Activated CD4-positive, alpha-beta T cell treated with anti-CD3 and anti-CD28 coated beads, Interleukin-2, Interleukin-6, amounts not matched to agents 100 ng/mL and 50 ng/mL, durations not matched to agents 16 hours and 8 hours (primary cell): ENCODE data around the gene TRAF5.
"Not testable (repeated sequence)": the region's sequence is repeated elsewhere in the genome, so short reads cannot be mapped to it uniquely, and the experiment has no call there.

Source experiments
- DNase-seq: peaks from one replicate; pipeline ENCODE4 v3.0.0-alpha.2; 2020

The TRAF5 gene

GRCh38 chr1:211379446-211379845 is 52.8 kb downstream of the TRAF5 start:
- DNase-seq = no peak

DNA sequence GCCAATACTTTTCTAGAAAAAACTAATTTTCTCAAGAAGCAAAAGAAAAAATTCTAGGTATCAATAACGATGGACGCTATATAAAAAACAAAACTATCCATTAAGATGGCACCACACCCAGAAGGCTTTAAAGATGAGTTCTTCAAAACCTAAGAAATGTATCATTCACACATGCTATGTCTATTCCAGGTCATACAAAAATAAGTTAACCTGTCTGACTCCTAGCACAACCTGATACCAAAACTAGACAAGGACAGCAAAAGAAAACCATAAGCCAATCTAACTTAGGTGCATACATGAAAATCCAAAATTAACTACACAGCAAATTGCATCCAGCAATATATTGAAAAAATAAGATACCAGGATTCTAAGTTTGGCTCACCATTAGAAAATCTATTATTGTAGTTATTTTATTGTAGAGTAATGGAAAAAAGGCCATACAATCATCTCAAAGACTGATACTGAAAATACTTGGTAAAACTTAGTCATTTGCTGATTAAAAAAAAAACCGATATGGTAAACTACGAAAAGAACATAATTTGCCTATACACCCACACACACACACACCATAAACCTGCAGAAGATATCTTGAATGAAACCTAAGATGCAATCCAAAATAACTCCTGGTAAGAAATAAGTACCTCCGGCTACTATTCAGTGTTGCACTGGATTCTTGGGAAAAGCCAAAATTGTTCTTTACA is 55.0 kb downstream of the TRAF5 start:
- DNase-seq = peak; percentile 14

DNA sequence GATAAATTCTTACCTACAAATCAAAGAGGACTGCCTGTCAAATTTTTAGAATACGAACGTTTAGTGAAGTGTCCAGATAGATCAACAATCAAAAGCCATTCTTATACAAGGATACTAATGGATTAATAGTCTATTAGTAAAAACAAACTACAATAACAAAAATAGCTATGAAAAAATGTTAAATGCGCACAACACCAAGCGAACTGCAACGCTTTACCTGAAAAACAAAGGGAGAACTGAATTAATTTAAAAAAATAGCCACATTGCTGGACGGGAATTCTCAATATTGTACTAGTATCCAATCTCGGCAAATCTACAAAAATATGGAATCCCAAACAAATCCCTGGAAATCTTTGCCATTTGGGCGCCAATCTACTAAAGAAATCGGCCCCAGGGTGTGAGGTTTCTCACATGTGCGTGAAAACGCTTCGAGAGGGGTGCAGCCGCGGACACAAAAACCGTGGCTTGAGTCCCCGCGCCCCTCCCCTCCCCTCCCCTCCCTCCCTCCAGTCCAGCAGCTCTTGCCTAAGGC is 55.6 kb downstream of the TRAF5 start:
- no peak for DNase-seq

DNA sequence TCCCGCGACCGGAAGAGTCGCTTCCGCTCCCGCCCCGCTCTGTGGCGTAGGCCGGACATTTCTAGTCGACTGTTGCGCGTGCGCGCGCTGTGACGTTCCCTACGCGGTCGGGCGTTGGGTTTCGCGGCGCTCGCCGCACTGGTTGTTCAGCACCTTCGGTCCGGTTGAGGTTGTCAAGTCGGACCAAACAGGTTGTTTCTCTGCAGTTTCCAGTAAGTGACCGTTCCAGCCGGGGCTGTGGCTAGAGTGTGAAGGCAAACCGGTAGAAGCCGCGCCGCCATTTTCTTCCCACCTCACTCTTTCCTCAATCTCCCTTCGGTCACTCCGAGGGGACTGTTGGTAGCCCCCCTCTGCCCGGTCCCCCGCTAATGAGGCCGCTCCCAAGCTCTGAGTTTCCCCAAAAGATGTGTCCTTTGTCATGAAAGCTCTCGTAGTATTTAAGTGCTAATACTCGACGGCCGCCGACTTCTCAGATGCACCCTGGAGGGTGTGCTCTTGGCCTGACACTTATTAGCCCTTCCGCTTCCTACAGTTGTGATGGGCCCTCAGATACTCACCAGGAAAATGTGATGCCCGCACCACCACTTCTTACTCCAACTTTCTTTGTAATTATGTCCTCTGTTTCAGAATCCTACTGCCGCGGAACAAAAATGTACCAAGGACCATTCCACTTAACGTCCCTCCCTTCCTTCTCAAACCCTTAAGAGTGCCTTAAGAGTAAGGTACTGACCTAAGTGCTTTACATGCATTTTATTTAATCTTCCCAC is 56.3 kb downstream of the TRAF5 start:
- peak; percentile 93 for DNase-seq

DNA sequence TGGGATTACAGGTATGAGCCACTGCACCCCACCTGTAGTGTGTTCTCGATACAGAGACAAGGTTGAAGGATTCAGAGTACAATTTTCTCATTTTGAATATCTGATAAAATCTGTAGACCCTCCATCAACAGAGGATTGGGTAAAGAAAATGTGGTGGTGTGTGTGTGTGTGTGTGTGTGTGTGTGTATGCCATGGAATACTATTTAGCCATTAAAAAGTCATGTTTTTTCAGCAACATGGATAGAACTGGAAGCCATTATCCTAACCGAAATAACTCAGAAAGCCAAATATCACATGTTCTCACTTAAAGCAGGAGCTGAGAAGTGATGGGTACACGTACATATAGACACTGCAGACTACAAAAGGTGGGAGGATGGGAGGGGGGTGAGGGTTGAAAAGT is 57.9 kb downstream of the TRAF5 start:
- no peak for DNase-seq

DNA sequence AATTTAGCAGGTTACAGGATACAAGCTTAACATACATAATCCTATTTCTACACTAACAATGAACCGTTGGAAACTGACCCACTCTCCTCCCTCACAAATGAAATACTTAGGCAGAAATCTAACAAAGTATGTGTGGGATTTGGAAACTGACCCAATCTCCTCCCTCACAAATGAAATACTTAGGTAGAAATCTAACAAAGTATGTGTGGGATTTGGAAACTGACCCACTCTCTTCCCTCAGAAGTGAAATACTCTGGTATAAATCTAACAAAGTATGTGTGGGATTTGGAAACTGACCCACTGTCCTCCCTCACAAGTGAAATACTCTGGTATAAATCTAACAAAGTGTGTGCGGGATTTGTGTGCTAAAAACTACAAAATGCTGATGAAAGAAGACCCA is 60.3 kb downstream of the TRAF5 start:
- no peak for DNase-seq

GRCh38 chr1:211390829-211391228 is 64.2 kb downstream of the TRAF5 start:
- not testable (repeated sequence) for DNase-seq

DNA sequence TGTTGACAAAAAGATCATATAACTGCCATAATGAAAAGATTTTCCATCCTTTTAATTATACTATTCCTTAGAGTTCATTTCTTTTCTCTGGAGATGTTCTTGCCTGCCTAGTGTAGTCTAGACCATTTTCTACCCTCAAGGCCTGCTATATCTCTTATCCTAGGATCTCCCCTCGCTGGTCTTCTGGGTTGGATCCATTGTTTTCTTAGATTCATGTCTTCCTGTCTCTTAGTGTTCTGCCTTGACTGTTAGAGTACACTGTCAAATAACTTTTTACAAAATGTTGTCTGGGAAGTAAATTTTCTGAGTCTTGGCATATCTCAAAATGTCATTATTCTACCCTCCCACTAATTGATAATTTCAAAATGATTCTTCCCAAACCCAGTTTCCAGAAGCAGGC is 66.6 kb downstream of the TRAF5 start:
- no peak for DNase-seq

DNA sequence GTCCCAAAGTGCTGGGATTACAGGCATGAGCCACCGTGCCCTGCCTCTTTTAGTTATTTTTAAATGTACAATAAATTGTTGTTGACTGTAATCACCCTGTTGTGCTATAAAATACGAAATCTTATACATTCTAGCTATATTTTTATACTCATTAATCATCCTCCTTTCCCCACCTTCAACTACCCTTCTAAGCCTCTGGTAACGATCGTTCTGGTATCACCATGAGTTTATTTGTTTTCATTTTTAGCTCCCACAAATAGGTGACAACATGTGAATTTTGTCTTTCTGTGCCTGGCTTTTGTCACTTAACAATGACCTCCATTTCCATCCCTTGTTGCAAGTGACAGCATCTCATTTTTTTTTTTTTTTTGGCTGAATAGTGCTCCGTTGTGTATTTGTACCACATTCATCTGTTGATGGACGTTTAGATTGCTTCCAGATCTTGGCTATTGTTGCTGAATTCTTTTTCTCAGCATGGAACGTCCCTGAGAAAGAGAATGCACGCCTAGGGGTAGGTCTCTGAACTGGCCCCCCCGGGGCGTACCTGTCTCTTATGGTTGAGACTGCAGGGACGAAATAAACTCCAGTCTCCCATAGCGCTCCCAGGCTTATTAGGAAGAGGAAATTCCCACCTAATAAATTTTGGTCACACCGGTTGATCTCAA is 71.8 kb downstream of the TRAF5 start:
- not testable (repeated sequence) for DNase-seq

DNA sequence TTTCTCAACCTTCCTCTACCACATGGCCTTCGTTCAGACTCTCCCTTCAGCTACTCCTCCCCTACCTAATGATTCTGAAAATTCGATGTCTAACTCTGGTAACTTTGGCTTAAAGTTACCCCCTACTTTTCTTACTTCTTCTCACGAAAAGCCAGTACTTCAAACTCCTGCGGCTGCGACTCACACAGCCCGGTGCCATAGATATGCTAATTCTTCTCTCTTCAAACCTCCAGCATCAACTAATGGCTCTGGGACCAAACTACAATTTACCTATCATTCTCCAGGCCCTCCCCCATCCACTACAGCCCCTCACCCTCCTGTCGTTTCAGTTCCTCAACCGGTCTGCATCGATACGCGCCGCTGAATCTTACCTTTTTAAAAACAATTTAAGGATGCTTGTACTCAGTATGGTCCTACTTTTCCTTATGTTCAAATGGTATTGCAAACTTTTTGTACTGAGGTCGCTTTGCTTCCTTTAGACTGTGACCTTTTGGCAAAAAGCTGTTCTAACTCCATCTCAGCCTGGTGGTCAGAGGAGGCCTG is 73.3 kb downstream of the TRAF5 start:
- not testable (repeated sequence) for DNase-seq

DNA sequence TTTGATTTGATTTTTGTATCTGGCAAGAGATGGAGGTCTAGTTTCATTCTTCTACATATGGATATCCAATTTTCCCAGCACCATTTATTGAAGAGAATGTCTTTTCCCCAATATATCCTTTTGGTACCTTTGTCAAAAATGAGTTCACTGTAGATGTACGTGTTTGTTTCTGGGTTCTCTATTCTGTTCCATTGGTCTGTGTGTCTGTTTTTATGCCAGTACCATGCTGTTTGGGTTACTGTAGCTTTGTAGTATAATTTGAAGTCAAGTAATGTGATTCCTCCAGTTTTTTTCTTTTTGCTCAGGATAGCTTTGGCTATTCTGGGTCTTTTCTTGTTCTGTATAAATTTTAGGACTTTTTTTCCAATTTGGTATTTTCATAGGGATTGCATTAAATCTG is 75.1 kb downstream of the TRAF5 start:
- not testable (repeated sequence) for DNase-seq

GRCh38 chr1:211406086-211406485 is 79.5 kb downstream of the TRAF5 start:
- DNase-seq = not testable (repeated sequence)

DNA sequence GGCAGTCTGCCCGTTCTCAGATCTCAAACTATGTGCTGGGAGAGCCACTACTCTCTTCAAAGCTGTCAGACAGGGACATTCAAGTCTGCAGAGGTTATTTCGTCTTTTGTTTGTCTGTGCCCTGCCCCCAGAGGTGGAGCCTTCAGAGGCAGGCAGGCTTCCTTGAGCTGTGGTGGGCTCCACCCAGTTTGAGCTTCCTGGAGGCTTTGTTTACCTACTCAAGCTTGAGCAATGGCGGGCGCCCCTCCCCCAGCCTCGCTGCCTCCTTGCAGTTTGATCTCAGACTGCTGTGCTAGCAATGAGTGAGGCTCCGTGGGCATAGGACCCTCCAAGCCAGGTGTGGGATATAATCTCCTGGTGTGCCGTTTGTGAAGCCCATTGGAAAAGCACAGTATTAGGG is 81.1 kb downstream of the TRAF5 start:
- DNase-seq = not testable (repeated sequence)

DNA sequence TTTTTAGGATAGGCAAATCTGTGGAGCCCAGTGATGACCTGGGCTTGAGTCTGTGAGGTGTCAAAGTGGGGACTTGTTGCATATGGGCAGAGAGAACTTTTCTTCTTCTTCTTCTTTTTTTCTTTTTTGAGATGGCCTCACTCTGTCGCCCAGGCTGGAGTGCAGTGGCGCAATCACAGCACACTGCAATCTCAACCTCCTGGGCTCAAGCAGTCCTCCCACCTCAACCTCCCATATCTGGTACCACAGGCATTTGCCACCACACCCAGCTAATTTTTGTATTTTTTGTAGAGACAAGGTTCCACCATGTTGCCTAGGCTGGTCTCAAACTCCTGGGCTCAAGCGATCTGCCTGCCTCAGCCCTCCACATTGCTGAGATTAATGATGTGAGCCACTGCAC is 85.0 kb downstream of the TRAF5 start:
- no peak for DNase-seq

GRCh38 chr1:211415700-211416099 is 89.1 kb downstream of the TRAF5 start:
- no peak for DNase-seq

DNA sequence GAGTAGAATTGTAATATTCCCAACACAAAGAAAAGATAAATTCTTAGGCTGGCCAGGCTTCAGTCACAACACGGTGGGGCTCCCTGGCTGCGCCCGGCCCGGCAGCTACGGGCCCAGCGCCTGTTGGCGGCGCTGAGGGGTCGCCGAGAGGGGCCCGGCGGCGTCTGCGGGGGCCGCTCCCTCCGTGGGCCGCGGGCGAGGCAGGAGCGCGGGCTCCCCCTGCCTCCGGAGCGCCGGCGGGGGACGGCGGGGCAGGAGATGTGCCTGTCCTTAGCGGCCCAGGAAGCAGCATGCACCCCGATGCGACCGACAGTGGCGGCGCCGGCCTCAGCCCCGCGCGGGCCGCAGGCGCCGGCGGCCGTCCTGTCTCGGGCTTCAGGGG is 89.6 kb downstream of the TRAF5 start:
- peak; percentile 29 for DNase-seq

DNA sequence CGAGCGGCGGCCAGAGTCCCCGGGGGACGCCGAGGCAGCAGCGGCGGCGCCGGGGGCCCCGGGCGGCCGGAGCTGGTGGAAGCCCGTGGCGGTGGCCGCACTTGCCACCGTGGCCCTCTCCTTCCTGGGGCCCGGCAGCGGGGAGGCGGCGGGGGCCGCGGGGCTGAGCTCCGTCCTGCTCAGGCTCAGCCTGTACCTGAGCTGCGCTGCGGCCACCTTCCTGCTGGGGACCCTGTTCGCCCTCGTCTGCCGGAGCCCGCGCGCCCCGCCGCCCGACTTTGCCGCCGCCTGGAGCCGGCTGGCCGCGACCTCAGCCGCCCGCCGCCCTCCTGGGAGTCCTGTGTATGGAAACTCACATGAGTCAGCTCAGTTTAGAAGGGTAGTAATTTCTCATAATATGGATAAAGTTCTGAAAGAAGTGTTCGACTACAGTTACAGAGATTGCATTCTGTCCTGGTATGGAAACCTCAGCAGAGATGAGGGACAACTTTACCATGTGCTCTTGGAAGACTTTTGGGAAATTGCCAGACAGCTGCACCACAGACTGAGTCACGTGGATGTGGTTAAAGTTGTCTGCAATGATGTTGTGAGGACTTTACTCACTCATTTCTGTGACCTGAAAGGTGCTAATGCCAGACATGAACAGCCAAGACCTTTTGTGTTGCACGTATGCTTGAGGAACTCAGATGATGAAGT is 90.1 kb downstream of the TRAF5 start:
- DNase-seq = peak; percentile 60

GRCh38 chr1:211420389-211420788 is 93.8 kb downstream of the TRAF5 start:
- peak; percentile 34 for DNase-seq

GRCh38 chr1:211420845-211421454 is 94.3 kb downstream of the TRAF5 start:
- no peak for DNase-seq

DNA sequence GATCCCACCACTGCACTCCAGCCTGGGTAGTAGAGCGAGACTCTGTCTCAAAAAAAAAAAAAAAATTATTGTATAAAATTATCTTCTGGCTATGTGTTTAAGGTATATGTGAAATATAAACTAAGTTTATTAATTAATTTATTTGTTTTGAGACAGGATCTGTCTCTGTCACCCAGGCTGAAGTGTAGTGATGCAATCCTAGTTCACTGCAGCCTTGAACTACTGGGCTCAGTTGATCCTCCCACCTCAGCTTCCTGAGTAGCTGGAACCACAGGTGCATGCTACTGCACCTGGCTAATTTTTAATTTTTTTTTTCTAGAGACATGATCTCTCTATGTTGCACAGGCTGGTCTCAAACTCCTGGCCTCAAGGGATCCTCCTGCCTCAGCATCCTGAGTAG is 97.4 kb downstream of the TRAF5 start:
- no peak for DNase-seq
